Hematopoietic multipotent progenitor cell (in vitro differentiated cells): ENCODE results near the gene OR2M5. TPM values are rescaled to one million over a fixed set of nuclear protein-coding genes. Genes with fewer than 3 reads are reported as not detected.

Source experiments
- DNase-seq, 3 donors: peaks; one replicate each; pipeline ENCODE4 v3.0.0-alpha.2; 2011 to 2015; ENCODE audit warnings: low read depth in 2 of 3, low spot score in 2 of 3
- total RNA-seq: library from RNA; depleted of rRNA; stranded (reverse); fragments of >200 nt; gene quantifications from one replicate; pipeline ENCODE4 v1.2.3, GENCODE V29; 2012

The OR2M5 gene
- 0.54 TPM for total RNA-seq

DNA sequence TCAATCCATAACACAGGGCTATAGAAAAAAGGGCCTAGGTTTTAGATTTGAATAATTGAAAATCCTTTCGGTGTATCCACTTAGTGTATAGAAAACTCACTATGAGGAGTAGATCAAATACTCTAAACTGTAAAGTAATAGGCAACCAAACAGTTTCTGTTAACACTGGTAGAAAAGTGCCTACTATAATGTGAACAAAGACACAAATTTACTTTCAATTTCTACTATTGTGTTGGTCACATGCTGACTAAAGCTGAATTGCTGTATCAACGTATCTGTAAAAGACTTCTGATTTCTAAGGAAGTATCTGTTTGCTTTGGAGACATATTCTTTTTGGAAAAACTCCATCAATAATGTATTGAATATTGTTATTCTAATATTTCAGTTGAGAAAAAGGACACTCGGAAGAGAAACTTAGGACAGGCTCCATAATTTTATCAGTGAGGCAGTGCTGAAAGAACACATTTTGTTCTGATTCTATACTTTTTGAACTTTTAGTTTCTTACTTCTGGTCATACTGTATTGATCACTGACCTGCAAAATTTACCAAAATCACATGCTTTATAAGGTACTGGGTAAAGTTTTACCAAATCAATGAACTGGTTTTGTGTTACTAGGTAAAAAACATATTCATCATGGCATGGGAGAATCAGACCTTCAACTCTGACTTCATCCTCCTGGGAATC lies at the start of gene OR2M5:
Gene OR2M5, plus strand, starts transcription at position 636 of the 686 bp plus-strand sequence. Its CDS starts 0 bp downstream, at position 636.
- no peak for DNase-seq

DNA sequence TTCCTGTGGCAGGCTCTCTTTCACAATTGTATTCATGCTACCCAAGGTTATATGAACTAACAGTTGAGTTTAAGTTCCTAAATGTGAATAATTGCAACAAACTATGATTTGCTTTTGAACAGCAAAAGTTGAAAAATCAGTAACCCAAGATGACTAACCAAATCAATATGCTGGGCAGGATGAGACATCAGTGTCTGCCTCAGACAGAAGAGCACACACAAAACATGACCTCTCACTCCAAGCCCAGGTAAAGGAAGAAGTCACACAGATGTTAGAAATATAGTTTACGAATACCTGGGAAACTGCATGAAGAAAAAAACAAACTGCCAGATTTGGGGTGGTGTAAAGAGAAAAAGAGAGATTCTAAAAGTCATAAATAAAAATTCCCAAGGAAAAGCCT lies 46.4 kb upstream of the OR2M5 start:
- no peak for DNase-seq

DNA sequence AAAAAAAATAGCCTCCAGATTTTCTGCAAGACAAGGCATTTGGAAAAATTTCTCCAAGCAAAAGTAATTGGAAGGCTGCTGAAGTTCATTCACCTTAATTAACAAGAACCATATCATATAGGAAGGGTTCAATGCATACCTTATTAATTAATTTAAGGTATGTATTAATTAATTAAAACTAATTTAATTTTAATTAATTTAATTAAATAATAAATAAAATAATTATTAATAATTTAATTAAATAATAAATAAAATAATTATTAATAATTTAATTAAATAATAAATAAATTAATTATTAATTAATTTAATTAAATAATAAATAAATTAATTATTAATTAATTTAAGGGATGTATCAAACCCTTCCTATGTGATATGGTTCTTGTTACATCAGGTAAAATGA lies 42.1 kb upstream of the OR2M5 start:
- no peak for DNase-seq

GRCh38 chr1:248111157-248111556 lies 33.8 kb upstream of the OR2M5 start:
- peak in 1 of 3 donors; percentile 21 for DNase-seq

DNA sequence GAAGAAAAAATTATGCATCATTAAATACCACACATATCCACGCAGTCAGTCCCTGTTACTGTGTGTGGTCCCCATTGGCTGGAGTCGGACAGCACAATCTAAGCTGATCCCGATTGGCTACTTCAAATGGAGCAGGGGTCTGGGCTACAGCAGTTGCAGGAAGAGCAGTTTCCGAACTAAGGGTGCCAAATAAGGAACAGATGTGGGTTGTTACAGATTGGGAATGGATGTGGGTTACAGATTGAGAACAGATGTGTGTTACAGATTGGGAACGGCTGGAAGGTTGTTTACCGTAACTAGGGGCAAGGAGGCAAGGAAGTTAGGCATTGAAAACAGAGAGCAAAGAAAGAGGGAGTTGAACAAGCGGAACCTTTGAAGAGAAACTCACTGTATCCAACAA lies 30.1 kb upstream of the OR2M5 start:
- DNase-seq, result no peak

DNA sequence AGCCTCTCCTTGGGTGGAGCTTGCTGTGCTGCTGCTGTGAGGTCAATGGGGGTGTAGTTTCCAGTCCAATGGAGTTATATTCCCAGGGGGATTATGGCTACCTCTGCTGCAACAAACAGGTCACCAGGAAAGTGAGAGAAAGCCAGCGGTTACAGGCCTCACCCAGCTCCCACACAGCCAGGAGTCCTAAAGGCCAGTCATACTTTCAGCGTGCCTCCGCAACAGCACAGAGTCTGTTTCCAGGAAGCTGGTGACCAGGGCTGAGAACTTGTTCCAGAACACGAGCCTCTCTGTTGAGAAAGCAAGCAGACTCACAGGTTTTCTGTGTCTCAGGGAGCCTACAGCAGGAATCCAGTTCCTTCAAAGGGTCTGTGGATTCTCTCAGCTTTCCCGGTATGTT lies 17.3 kb upstream of the OR2M5 start:
- no peak for DNase-seq

DNA sequence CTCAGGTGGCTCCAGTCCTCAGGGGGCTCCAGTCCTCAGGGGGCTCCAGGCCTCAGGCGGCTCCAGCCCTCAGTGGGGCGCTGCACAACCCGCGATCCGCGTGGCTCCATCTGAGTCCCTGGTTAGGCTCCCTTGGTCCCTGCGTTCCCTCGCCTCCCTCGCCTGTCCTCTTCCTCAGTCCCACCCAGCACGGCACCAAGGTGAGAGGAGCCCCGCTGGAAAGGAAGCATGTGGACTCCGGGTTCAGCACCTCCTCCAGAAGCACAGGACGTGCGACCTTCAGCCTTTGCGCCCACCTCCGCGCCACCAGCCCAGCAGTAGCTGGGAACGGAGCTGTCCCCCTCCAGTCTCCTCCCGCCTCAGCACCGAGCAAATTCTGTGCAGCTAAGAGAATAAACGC lies 8.1 kb upstream of the OR2M5 start:
- DNase-seq, result no peak

- DNase-seq, result no peak
Observed at GRCh38 chr1:248140846-248141245, 4.1 kb upstream of the OR2M5 start.

DNA sequence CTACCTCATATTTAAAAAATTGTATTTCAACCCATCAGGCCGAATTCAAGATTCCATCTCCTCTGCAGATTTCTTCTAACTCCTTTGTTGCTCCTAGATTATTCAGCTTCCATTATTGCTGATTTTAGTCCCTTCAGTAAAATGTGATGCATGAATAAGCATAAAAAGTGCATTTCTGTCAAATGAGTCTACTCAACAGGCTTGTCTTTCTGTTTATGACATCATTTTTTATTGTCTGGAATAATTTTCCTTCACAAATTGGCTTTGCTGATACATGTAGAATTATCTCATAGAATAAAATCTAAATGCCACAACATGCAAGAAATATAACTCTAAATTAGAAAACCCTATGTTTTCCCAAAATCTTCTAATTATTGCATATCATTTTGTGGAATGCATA lies 1.6 kb upstream of the OR2M5 start:
- DNase-seq, result no peak

DNA sequence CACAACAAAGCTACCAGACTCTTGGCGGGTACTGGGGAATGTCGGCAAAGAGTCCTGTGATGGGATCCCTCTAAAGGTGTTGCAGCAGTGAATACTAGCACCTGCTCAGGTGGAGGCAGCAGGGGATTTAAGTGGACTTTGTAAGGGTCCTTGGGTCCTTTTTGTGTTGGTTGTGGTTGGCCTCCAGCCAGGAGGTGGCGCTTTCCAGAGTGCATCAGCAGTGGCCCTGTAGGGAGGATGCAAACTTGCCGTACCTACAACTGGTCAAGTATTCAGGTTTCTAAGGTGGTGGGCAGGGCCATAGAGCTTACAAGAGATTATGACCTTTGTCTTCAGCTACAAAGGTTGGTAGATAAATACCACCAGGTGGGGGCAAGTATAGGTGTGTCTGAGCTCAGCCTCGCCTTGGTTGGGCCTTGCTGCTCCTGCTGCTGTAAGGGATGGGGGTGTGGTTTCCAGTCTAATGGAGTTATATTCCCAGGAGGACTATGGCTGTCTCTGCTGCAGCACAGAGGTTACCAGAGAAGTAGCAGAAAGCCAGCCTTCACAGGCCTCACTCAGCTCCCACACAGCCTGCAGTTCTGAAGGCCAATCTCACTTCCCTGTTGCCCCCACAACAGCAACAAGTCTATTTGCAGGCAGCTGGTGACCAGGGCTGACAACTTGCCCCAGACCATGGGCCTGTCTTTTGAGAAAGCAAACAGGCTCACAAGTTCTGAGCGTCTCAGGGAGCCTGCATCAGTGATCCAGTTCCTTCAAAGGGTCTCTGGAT lies 7.3 kb downstream of the OR2M5 start:
- no peak for DNase-seq

- peak in 2 of 3 donors; percentile 2 to 6 for DNase-seq
Observed at GRCh38 chr1:248155927-248156326, 11.0 kb downstream of the OR2M5 start.

DNA sequence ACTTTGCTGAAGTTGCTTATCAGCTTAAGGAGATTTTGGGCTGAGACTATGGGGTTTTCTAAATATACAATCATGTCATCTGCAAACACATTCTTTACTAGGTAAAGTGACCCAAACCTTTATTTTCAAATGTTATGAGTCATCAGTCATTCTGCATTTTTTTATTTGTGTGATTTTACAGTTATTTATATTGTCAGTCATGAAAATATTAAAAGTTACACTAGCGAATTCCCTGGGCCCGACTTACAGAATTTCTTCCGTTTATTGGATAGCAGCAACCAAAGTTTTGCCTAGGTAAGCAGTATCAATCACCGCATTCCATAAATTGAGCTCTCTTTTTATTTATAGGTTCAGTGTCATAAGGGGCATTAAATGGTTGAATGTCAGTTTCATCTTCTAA lies 13.8 kb downstream of the OR2M5 start:
- no peak for DNase-seq

- no peak for DNase-seq
Observed at GRCh38 chr1:248164031-248164430, 19.1 kb downstream of the OR2M5 start.

GRCh38 chr1:248165186-248165585 lies 20.2 kb downstream of the OR2M5 start:
- no peak for DNase-seq

DNA sequence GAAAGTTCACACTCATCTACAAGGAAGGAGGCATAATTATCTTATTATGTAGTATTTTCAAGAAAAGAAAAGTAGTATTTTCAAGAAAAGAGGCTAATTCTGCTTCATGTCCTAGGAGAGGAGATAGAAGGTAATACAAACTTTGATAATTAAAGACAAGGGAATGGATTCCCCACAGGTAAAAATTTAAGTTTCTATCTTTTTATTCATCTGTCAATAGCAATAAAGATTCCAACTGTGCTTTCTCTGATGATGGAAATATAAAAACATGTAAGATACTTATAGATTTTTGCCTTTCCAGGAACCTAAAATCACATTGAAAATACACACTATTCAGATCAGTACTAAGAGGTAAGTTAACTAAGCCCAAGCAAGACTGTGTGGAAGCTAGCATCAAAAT lies 29.6 kb downstream of the OR2M5 start, which contains the start of gene OR2M2:
Gene OR2M2, plus strand, starts transcription at position 301 of the 400 bp plus-strand sequence. CDS start 5,165 bp downstream, outside the sequence.
- no peak for DNase-seq

- DNase-seq, result no peak
Observed at GRCh38 chr1:248183996-248184395, 39.0 kb downstream of the OR2M5 start.

DNA sequence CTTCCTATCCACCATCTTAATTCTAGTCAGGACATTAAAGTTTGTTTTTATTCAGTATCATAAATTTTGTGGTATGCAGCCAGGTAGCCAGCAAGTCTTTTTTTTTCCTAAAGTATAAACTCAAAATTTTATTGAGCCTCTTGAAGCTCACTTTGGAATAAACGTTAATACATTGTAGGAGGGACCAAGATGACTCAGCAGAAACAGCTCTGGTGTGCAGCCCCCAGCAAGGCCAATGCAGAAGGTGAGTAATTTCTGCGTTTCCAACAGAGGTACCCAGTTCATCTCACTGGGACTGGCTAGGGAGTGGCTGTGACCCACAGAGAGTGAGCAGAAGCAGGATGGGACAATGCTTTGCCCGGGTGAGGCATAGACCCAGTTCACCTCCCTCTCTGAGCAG lies 42.4 kb downstream of the OR2M5 start:
- DNase-seq, result no peak

- DNase-seq, result no peak
Observed at GRCh38 chr1:248189026-248189425, 44.1 kb downstream of the OR2M5 start.

GRCh38 chr1:248194117-248194516 lies 49.2 kb downstream of the OR2M5 start:
- DNase-seq, result no peak
